Epithelial cell of esophagus (primary cell): ENCODE results near the gene GNAT1.

Experiments used
- DNase-seq: peaks from one replicate; pipeline ENCODE4 v3.0.0; 2010; ENCODE audit warnings: low read depth
- H3K4me3 ChIP-seq: 2 replicates; pipeline ENCODE4 v1.5.1; 2011; ENCODE audit warnings: mild to moderate bottlenecking, low read length, control low read depth
- TF ChIP-seq, protein P1 (sequence below): IDR thresholded peaks from 2 replicates; pipeline ENCODE4 v1.5.1; 2011; ENCODE audit warnings: low read depth, mild to moderate bottlenecking, low read length, control low read depth, inconsistent platforms; ENCODE audit not compliant: insufficient read depth; ENCODE audit errors: missing control alignments

Gene GNAT1

DNA sequence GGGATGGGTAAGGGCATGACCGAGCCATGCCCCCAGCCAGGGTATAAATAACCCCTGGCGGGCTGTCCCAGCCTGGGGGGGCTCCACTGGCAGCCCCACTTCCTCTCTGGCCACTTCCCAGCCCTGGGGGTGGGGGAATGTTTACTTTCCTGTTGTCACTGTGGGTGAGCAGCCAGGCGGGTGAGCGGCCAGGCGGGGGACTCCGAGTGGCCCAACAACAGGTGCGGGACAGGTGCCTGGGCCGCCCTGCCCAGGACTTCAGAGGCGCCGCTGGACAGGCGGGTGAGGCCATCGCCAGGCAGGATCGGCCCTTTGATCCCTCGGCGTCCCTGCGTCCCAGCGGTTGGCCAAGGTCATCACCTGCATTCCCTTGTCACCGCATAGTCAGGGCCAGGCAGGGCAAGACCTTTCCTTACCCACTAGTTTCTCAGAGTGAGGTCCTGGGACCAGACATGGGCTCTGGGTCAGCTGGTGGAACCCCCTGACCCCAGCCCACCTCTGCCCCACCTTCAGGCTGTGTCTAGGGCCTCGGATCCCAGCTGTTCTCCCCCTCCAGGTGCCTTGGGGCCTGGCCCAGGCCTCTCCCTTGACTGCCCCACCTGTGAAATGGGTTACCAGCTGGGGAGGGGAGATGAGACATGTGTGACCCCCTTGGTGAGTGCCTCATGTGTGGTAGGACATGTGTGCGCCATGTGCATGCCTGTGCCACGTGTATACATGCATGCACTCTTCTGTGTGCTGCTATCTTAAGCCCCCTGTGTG lies 19.7 kb upstream of the GNAT1 start:
- DNase-seq, result no peak
- H3K4me3 ChIP-seq, result no peak overlapping the region
- TF ChIP-seq, protein P1, sequence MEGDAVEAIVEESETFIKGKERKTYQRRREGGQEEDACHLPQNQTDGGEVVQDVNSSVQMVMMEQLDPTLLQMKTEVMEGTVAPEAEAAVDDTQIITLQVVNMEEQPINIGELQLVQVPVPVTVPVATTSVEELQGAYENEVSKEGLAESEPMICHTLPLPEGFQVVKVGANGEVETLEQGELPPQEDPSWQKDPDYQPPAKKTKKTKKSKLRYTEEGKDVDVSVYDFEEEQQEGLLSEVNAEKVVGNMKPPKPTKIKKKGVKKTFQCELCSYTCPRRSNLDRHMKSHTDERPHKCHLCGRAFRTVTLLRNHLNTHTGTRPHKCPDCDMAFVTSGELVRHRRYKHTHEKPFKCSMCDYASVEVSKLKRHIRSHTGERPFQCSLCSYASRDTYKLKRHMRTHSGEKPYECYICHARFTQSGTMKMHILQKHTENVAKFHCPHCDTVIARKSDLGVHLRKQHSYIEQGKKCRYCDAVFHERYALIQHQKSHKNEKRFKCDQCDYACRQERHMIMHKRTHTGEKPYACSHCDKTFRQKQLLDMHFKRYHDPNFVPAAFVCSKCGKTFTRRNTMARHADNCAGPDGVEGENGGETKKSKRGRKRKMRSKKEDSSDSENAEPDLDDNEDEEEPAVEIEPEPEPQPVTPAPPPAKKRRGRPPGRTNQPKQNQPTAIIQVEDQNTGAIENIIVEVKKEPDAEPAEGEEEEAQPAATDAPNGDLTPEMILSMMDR, result no peak

DNA sequence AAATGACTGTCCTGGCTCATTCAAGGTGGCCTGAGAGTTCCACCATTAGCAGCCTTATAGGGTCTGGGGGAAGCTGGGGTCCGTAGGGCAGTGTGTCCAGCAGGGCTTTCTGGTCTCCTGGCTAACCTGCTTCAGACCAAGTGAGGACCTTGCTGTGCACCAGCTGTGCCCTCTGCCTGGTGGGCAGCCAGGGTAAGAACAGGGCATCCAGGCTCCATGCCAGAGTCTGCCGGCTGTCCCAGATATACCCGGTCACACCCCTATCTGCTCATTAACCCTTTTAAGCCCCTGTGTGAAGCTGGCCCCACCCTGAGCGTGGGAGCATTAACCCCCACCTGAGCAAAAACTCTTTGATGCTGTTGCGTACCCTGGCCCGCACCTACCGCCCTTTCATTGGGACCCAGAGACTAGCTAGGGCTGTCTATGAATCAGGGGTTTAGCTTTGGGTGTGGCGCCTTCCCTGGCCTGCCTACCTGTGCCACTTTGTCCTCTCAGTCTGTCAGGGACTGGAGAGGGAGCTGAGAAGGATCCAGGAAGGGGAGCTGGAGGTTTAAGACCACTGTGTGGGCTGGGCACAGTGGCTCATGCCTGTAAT lies 18.7 kb upstream of the GNAT1 start:
- no peak for DNase-seq
- no peak overlapping the region for H3K4me3 ChIP-seq
- TF ChIP-seq, protein P1, result no peak

DNA sequence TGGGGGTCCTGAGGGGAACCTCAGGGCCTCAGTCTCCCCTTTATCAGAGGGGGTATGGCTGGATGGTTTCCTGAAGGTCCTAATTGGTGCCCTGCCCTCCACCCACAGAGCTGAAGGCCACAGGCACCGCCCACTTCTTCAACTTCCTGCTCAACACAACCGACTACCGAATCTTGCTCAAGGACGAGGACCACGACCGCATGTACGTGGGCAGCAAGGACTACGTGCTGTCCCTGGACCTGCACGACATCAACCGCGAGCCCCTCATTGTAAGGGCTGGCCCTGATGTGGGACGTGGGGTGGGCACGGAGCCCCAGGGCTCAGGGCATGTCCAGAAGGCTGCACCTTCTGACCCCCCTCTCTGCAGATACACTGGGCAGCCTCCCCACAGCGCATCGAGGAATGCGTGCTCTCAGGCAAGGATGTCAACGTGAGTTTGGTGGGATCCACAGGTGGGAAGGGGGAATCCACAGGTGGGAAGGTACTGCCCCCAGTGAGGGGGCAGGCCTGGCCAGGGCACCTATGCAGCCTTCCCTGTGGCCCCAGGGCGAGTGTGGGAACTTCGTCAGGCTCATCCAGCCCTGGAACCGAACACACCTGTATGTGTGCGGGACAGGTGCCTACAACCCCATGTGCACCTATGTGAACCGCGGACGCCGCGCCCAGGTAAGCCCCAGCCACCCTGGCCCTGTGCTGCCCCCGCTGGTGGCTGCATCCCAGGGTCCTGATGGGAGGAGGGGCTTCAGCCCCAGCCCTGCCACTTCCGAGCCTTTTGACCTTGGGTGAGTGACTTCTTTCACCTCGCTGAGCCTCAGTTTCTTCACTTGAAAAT lies 17.5 kb upstream of the GNAT1 start:
- TF ChIP-seq, protein P1, result no peak
- H3K4me3 ChIP-seq, result no peak overlapping the region
- no peak for DNase-seq

DNA sequence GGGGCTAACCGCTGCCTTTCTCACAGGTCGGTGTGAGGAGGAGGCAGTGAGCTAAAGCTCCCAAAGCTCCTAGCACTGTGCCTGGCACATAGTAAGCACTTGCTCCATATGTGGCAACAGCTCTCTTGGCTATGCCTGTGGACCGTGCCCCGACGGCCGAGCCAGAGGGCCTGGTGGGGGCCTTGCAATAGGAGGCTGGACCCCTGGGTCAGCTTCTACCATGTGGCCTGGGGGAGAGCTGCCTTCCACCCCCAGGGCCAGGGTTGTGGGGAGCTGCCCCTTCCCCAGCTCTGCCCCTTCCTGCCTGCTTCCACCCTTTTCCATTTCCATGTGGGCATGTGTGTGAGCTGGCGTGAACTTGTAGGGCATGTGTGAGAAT lies 16.9 kb upstream of the GNAT1 start:
- DNase-seq, result no peak
- TF ChIP-seq, protein P1, result no peak
- no peak overlapping the region for H3K4me3 ChIP-seq

DNA sequence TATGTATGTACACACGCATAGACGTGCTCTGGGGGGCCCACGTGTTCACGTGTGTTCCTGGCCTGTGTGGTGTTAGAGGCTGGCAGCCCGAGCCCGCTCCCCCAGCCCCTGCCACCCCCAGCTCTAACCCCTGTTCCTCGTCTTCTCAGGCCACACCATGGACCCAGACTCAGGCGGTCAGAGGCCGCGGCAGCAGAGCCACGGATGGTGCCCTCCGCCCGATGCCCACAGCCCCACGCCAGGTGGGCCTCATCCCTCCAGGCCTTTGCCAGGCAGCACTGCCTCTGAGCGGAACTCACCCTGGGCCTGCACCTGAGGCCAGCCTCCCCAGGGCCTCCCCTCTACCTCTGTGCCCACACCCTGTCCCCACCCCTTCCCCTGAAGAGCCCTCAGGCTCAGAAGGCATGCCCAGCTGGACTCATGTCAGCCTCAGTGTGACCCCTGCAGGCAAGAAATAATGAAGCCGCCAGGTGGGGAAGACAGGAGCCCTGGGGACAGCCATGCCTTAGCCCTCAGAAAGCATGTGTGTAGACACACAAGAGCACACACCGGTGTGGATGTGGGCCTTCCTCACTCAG lies 16.4 kb upstream of the GNAT1 start:
- H3K4me3 ChIP-seq, result no peak overlapping the region
- no peak for DNase-seq
- TF ChIP-seq, protein P1, result no peak

DNA sequence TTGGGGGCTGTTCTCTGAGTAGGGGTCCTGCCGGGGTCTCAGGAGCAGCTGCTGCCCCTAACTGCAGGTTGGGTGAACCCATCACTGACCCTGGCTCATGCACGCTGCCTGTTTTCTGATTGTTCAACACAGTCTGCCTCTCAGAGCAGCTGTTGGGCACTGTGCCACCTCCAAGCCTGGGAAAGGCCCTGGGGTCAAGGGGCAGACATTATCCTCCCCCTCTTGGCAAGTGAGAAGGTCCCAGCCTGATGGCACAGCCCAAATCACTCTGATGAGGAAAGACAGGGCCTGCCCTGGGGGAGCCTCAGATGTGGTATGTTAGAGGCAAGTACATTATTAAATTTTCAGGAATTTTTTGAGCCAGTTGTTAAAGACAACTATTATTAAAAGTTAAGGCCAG lies 14.1 kb upstream of the GNAT1 start:
- DNase-seq, result no peak
- TF ChIP-seq, protein P1, result no peak
- H3K4me3 ChIP-seq, result no peak overlapping the region
